MG63 (cell line): ENCODE data around the gene VPS52. TPM values are rescaled to one million over a fixed set of nuclear protein-coding genes. Genes with fewer than 3 reads are reported as not detected.
A peak's percentile ranks its signal among the peaks of the same experiment; 100 is the strongest.
"Not testable (repeated sequence)": the region's sequence is repeated elsewhere in the genome, so short reads cannot be mapped to it uniquely, and the experiment has no call there.

ENCODE experiments used
- DNase-seq: peaks from one replicate; pipeline ENCODE4 v3.0.0-alpha.2; 2020
- H3K27me3 ChIP-seq: fragments of 250-450 bp; sonication (Bioruptor Pico); 2 replicates; pipeline ENCODE4 v1.5.1; 2020; ENCODE audit warnings: mild to moderate bottlenecking, moderate library complexity
- H3K36me3 ChIP-seq: fragments of 250-450 bp; sonication (Bioruptor Pico); 2 replicates; pipeline ENCODE4 v1.5.1; 2020; ENCODE audit warnings: mild to moderate bottlenecking, moderate library complexity
- H3K4me3 ChIP-seq: fragments of 250-450 bp; sonication (Bioruptor Pico); 2 replicates; pipeline ENCODE4 v1.5.1; 2020; ENCODE audit warnings: mild to moderate bottlenecking, moderate library complexity
- H3K9me3 ChIP-seq: fragments of 250-450 bp; sonication (Bioruptor Pico); 2 replicates; pipeline ENCODE4 v1.5.1; 2020; ENCODE audit warnings: mild to moderate bottlenecking, moderate library complexity
- total RNA-seq: library from RNA; depleted of rRNA; stranded (reverse); fragments of >200 nt; shearing (Covaris generic); gene quantifications from 2 replicates; pipeline ENCODE4 v1.2.3, GENCODE V29; 2014; ENCODE audit warnings: low replicate concordance

VPS52 gene
- total RNA-seq, 1 experiment from 2014 or later: 47.4 TPM

- Histone ChIP-seq H3K4me3 (peak overlapping the region; percentile 67), H3K9me3 (no peaks in the 10 kb centered on the region), H3K27me3 (no peaks in the 10 kb centered on the region), H3K36me3 (peaks cover 27% of the 10 kb centered on the region)
- peak; percentile 76 for DNase-seq
These were observed 23.1 kb downstream of the VPS52 start for GRCh38 chr6:33248643-33248931.

- Histone ChIP-seq H3K27me3 (no peaks in the 10 kb centered on the region), H3K9me3 (no peaks in the 10 kb centered on the region), H3K36me3 (peaks cover 27% of the 10 kb centered on the region), H3K4me3 (peak overlapping the region; percentile 67)
- DNase-seq: peak; percentile 96
These were observed 23.6 kb downstream of the VPS52 start for GRCh38 chr6:33247977-33248642.

GRCh38 chr6:33243476-33243875 lies 28.2 kb downstream of the VPS52 start:
- H3K36me3 ChIP-seq: no peaks in the 10 kb centered on the region
- peaks cover 13% of the 10 kb centered on the region for H3K27me3 ChIP-seq
- no peak overlapping the region for H3K4me3 ChIP-seq
- DNase-seq: no peak
- H3K9me3 ChIP-seq: no peaks in the 10 kb centered on the region

- Histone ChIP-seq H3K9me3 (no peaks in the 10 kb centered on the region), H3K4me3 (no peak overlapping the region), H3K36me3 (no peaks in the 10 kb centered on the region), H3K27me3 (peaks cover 15% of the 10 kb centered on the region)
- no peak for DNase-seq
These were observed 29.7 kb downstream of the VPS52 start for GRCh38 chr6:33241968-33242367.

GRCh38 chr6:33237741-33238140 lies 33.9 kb downstream of the VPS52 start:
- Histone ChIP-seq H3K27me3 (peaks cover 21% of the 10 kb centered on the region), H3K9me3 (no peaks in the 10 kb centered on the region), H3K36me3 (no peaks in the 10 kb centered on the region), H3K4me3 (no peak overlapping the region)
- no peak for DNase-seq

GRCh38 chr6:33236852-33237251 lies 34.8 kb downstream of the VPS52 start:
- no peak overlapping the region for H3K4me3 ChIP-seq
- no peaks in the 10 kb centered on the region for H3K36me3 ChIP-seq
- no peak for DNase-seq
- H3K9me3 ChIP-seq: no peaks in the 10 kb centered on the region
- peaks cover 18% of the 10 kb centered on the region for H3K27me3 ChIP-seq

GRCh38 chr6:33236328-33236727 lies 35.3 kb downstream of the VPS52 start:
- H3K4me3 ChIP-seq: no peak overlapping the region
- DNase-seq: no peak
- peaks cover 18% of the 10 kb centered on the region for H3K27me3 ChIP-seq
- no peaks in the 10 kb centered on the region for H3K36me3 ChIP-seq
- H3K9me3 ChIP-seq: no peaks in the 10 kb centered on the region

- no peak for DNase-seq
- H3K4me3 ChIP-seq: no peak overlapping the region
- H3K36me3 ChIP-seq: no peaks in the 10 kb centered on the region
- H3K9me3 ChIP-seq: no peaks in the 10 kb centered on the region
- H3K27me3 ChIP-seq: peaks cover 18% of the 10 kb centered on the region
These were observed 36.4 kb downstream of the VPS52 start for GRCh38 chr6:33235221-33235634.

- H3K36me3 ChIP-seq, DNase-seq, H3K4me3 ChIP-seq, H3K9me3 ChIP-seq: not testable (repeated sequence)
- H3K27me3 ChIP-seq: peaks cover 36% of the 10 kb centered on the region
These were observed 45.1 kb downstream of the VPS52 start for GRCh38 chr6:33226503-33227120.

GRCh38 chr6:33217681-33218080 lies 54.0 kb downstream of the VPS52 start:
- Histone ChIP-seq H3K27me3 (peaks cover 24% of the 10 kb centered on the region), H3K36me3 (no peaks in the 10 kb centered on the region), H3K9me3 (no peaks in the 10 kb centered on the region), H3K4me3 (no peak overlapping the region)
- no peak for DNase-seq

GRCh38 chr6:33217246-33217645 lies 54.4 kb downstream of the VPS52 start:
- no peaks in the 10 kb centered on the region for H3K9me3 ChIP-seq
- no peak for DNase-seq
- peaks cover 21% of the 10 kb centered on the region for H3K27me3 ChIP-seq
- H3K4me3 ChIP-seq: no peak overlapping the region
- no peaks in the 10 kb centered on the region for H3K36me3 ChIP-seq

- Histone ChIP-seq H3K36me3 (no peaks in the 10 kb centered on the region), H3K9me3 (no peaks in the 10 kb centered on the region), H3K27me3 (peaks cover 14% of the 10 kb centered on the region), H3K4me3 (no peak overlapping the region)
- no peak for DNase-seq
These were observed 55.5 kb downstream of the VPS52 start for GRCh38 chr6:33216117-33216649.

GRCh38 chr6:33215271-33216116 lies 56.2 kb downstream of the VPS52 start:
- no peaks in the 10 kb centered on the region for H3K9me3 ChIP-seq
- no peak for DNase-seq
- peaks cover 5% of the 10 kb centered on the region for H3K36me3 ChIP-seq
- H3K27me3 ChIP-seq: peaks cover 8% of the 10 kb centered on the region
- no peak overlapping the region for H3K4me3 ChIP-seq

- H3K4me3 ChIP-seq: no peak overlapping the region; the same call in 1 of the 2 replicates
- H3K27me3 ChIP-seq: peaks cover 4% of the 10 kb centered on the region; the same call in 1 of the 2 replicates
- H3K9me3 ChIP-seq: no peaks in the 10 kb centered on the region
- H3K36me3 ChIP-seq: peaks cover 21% of the 10 kb centered on the region
- no peak for DNase-seq
These were observed 57.7 kb downstream of the VPS52 start for GRCh38 chr6:33213989-33214335.

GRCh38 chr6:33213166-33213988 lies 58.3 kb downstream of the VPS52 start:
- peak; percentile 64 for DNase-seq
- H3K36me3 ChIP-seq: peaks cover 23% of the 10 kb centered on the region
- no peaks in the 10 kb centered on the region for H3K9me3 ChIP-seq
- peak overlapping the region; percentile 41 for H3K4me3 ChIP-seq
- H3K27me3 ChIP-seq: peaks cover 2% of the 10 kb centered on the region; the same call in 1 of the 2 replicates

- no peak for DNase-seq
- H3K4me3 ChIP-seq: peak overlapping the region; percentile 41
- peaks cover 27% of the 10 kb centered on the region for H3K36me3 ChIP-seq
- H3K9me3 ChIP-seq: no peaks in the 10 kb centered on the region
- peaks cover 2% of the 10 kb centered on the region; the same call in 1 of the 2 replicates for H3K27me3 ChIP-seq
These were observed 58.9 kb downstream of the VPS52 start for GRCh38 chr6:33212857-33213165.
